SU-DHL-6 (cell line): Measurements from ENCODE around the gene ARHGDIA.

ENCODE experiments used
- H2AFZ ChIP-seq: fragments of 200-600 bp; sonication (generic); 2 replicates; pipeline ENCODE4 v1.6.1; 2014; ENCODE audit warnings: low read depth, mild to moderate bottlenecking, moderate library complexity, mixed read lengths, antibody characterized with exemption, low read length; ENCODE audit not compliant: severe bottlenecking
- H3F3A ChIP-seq: fragments of 200-600 bp; shearing (Covaris generic); 2 replicates; pipeline ENCODE4 v1.6.0; 2016; ENCODE audit warnings: antibody characterized with exemption, mild to moderate bottlenecking; ENCODE audit not compliant: insufficient read depth
- H3K27ac ChIP-seq: fragments of 200-600 bp; sonication (generic); 2 replicates; pipeline ENCODE4 v1.5.1; 2016; ENCODE audit warnings: low read depth, mild to moderate bottlenecking, low read length, moderate library complexity, mixed read lengths
- H3K27me3 ChIP-seq: fragments of 200-600 bp; sonication (generic), shearing (Covaris generic); 2 replicates; pipeline ENCODE4 v1.6.0; 2014; ENCODE audit warnings: mild to moderate bottlenecking, low read length
- H3K36me3 ChIP-seq: fragments of 200-600 bp; sonication (generic); 2 replicates; pipeline ENCODE4 v1.6.1; 2014; ENCODE audit warnings: mild to moderate bottlenecking, low read length, mixed read lengths
- H3K4me2 ChIP-seq: fragments of 300-600, 200-600 bp; shearing (Covaris generic), sonication (generic); 2 replicates; pipeline ENCODE4 v1.6.0; 2014; ENCODE audit warnings: low read length, low read depth, mild to moderate bottlenecking; ENCODE audit not compliant: poor library complexity, severe bottlenecking
- H3K4me3 ChIP-seq: fragments of 200-600 bp; sonication (generic); 2 replicates; pipeline ENCODE4 v1.5.1; 2014; ENCODE audit warnings: antibody characterized with exemption, low read length, mild to moderate bottlenecking, mixed read lengths; ENCODE audit not compliant: insufficient read depth, poor library complexity, severe bottlenecking
- H3K79me2 ChIP-seq: fragments of 200-600 bp; sonication (generic); 2 replicates; pipeline ENCODE4 v1.6.1; 2014; ENCODE audit warnings: mild to moderate bottlenecking, low read length, moderate library complexity; ENCODE audit not compliant: insufficient read depth
- H3K9ac ChIP-seq: fragments of 200-600 bp; sonication (generic); 2 replicates; pipeline ENCODE4 v1.7.0; 2014; ENCODE audit warnings: mild to moderate bottlenecking, low read length
- H3K9me2 ChIP-seq: fragments of 200-600 bp; sonication (generic); replicated peaks from 2 replicates; pipeline ENCODE4 v1.6.1; 2014; ENCODE audit warnings: low read length; ENCODE audit not compliant: insufficient read depth
- H3K9me3 ChIP-seq: fragments of 200-600 bp; sonication (generic); 2 replicates; pipeline ENCODE4 v1.6.1; 2014; ENCODE audit warnings: low read length, mixed read lengths; ENCODE audit not compliant: insufficient read depth
- H4K20me1 ChIP-seq: fragments of 200-600 bp; sonication (generic); 2 replicates; pipeline ENCODE4 v1.6.1; 2014; ENCODE audit warnings: low read depth, mild to moderate bottlenecking, antibody characterized with exemption, low read length, moderate library complexity, mixed read lengths
- EZH2phosphoT487 ChIP-seq: fragments of 200-600 bp; sonication (generic), shearing (Covaris generic); conservative IDR thresholded peaks from 2 replicates; pipeline ENCODE4 v1.6.1; 2018; ENCODE audit warnings: mild to moderate bottlenecking, antibody characterized with exemption, low read length, moderate library complexity, mixed read lengths
- TF ChIP-seq, protein P1 (sequence below): fragments of 200-600 bp; sonication (generic); IDR thresholded peaks from one replicate; pipeline ENCODE4 v1.5.1; 2017; ENCODE audit warnings: antibody characterized with exemption, mild to moderate bottlenecking, low read length, moderate library complexity; ENCODE audit not compliant: insufficient read depth, poor library complexity, severe bottlenecking

ARHGDIA gene

GRCh38 chr17:81904600-81905423, 33.7 kb upstream of the ARHGDIA start:
- Histone ChIP-seq H2AFZ (no peak overlapping the region), H3K27ac (no peak overlapping the region), H3K79me2 (no peaks in the 10 kb centered on the region), H3K9me3 (no peaks in the 10 kb centered on the region), H4K20me1 (no peaks in the 10 kb centered on the region), H3K4me2 (no peak overlapping the region), H3K27me3 (no peaks in the 10 kb centered on the region), H3K9ac (no peak overlapping the region), H3K36me3 (no peaks in the 10 kb centered on the region), H3K9me2 (no peaks in the 10 kb centered on the region), H3F3A (no peaks in the 10 kb centered on the region), H3K4me3 (no peak overlapping the region)
- TF ChIP-seq EZH2phosphoT487 = no peak
- TF ChIP-seq, protein P1, sequence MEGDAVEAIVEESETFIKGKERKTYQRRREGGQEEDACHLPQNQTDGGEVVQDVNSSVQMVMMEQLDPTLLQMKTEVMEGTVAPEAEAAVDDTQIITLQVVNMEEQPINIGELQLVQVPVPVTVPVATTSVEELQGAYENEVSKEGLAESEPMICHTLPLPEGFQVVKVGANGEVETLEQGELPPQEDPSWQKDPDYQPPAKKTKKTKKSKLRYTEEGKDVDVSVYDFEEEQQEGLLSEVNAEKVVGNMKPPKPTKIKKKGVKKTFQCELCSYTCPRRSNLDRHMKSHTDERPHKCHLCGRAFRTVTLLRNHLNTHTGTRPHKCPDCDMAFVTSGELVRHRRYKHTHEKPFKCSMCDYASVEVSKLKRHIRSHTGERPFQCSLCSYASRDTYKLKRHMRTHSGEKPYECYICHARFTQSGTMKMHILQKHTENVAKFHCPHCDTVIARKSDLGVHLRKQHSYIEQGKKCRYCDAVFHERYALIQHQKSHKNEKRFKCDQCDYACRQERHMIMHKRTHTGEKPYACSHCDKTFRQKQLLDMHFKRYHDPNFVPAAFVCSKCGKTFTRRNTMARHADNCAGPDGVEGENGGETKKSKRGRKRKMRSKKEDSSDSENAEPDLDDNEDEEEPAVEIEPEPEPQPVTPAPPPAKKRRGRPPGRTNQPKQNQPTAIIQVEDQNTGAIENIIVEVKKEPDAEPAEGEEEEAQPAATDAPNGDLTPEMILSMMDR = no peak

- Histone ChIP-seq H3K9me2 (no peaks in the 10 kb centered on the region), H3K27ac (no peak overlapping the region), H2AFZ (no peak overlapping the region), H3K36me3 (no peaks in the 10 kb centered on the region), H3K27me3 (no peaks in the 10 kb centered on the region), H3K4me2 (no peak overlapping the region), H3K4me3 (no peak overlapping the region), H4K20me1 (no peaks in the 10 kb centered on the region), H3K9me3 (no peaks in the 10 kb centered on the region), H3F3A (no peaks in the 10 kb centered on the region), H3K79me2 (no peaks in the 10 kb centered on the region), H3K9ac (no peak overlapping the region)
- TF ChIP-seq, protein P1 = no peak
- no peak for TF ChIP-seq EZH2phosphoT487
Measured at GRCh38 chr17:81903896-81904599, 32.9 kb upstream of the ARHGDIA start.

DNA sequence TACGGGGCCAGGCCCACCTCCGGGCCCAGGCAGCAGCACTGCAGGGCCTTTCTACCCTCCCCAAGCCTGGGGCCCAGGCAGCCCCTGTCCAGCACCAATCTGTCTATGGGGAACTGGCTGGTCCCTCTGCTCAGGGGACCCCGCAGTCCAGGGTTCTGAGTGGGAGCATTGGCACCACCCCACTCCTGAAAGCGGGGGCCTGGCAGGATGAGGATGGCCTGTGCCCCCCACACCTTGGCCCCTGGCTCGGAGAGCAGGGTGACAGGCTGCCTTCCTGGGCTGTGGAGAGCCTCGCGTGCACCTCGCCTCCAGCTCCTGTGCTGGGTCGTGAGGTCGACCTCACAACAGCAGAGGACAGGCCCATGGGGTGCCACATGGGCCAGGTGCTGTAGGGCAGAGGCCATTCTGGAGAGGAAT, 32.3 kb upstream of the ARHGDIA start:
- H3K9me2 ChIP-seq = no peaks in the 10 kb centered on the region
- TF ChIP-seq, protein P1 = no peak
- no peak for TF ChIP-seq EZH2phosphoT487
- no peaks in the 10 kb centered on the region for H4K20me1 ChIP-seq
- no peaks in the 10 kb centered on the region for H3K79me2 ChIP-seq
- no peak overlapping the region for H3K4me3 ChIP-seq
- no peak overlapping the region for H3K9ac ChIP-seq
- H3K36me3 ChIP-seq = no peaks in the 10 kb centered on the region
- H3K27me3 ChIP-seq = no peaks in the 10 kb centered on the region
- H3K27ac ChIP-seq = no peak overlapping the region
- no peaks in the 10 kb centered on the region for H3K9me3 ChIP-seq
- no peak overlapping the region for H2AFZ ChIP-seq
- H3F3A ChIP-seq = no peaks in the 10 kb centered on the region
- H3K4me2 ChIP-seq = no peak overlapping the region
